Muscle layer of colon (tissue), 2 donors: ENCODE measurements around the gene MCUB.
"Not testable (repeated sequence)": the region's sequence is repeated elsewhere in the genome, so short reads cannot be mapped to it uniquely, and the experiment has no call there.

ENCODE experiments used
- H3K27ac ChIP-seq: one replicate; pipeline ENCODE4 v1.7.0; 2013; ENCODE audit warnings: low read depth, mild to moderate bottlenecking, low read length, moderate library complexity
- H3K27me3 ChIP-seq, 2 donors: one replicate each; pipeline ENCODE4 v1.7.0; 2013; ENCODE audit warnings: low read length in 2 of 2, mild to moderate bottlenecking in 2 of 2; ENCODE audit not compliant: insufficient read depth in 2 of 2, control insufficient read depth in 1 of 2
- H3K36me3 ChIP-seq: one replicate; pipeline ENCODE4 v1.7.0; 2013; ENCODE audit warnings: mild to moderate bottlenecking, low read length; ENCODE audit not compliant: insufficient read depth
- H3K4me1 ChIP-seq: one replicate; pipeline ENCODE4 v1.7.0; 2013; ENCODE audit warnings: mild to moderate bottlenecking, low read length; ENCODE audit not compliant: insufficient read depth
- H3K4me3 ChIP-seq, 2 donors: one replicate each; pipeline ENCODE4 v1.7.0; 2013; ENCODE audit warnings: low read length in 2 of 2, low read depth in 1 of 2, mild to moderate bottlenecking in 1 of 2, moderate library complexity in 1 of 2
- H3K9ac ChIP-seq: one replicate; pipeline ENCODE4 v1.7.0; 2013; ENCODE audit warnings: low read length
- H3K9me3 ChIP-seq: one replicate; pipeline ENCODE4 v1.7.0; 2013; ENCODE audit warnings: mild to moderate bottlenecking, low read length
- donor health status: abdominal sarcoma.
- donor health status: Adenocarcinoma of cecum.

MCUB gene

GRCh38 chr4:109558095-109558494 is 2.0 kb upstream of the MCUB start:
- not testable (repeated sequence) for H3K9ac ChIP-seq, H3K27me3 ChIP-seq, H3K27ac ChIP-seq, H3K4me1 ChIP-seq, H3K36me3 ChIP-seq, H3K4me3 ChIP-seq, H3K9me3 ChIP-seq

GRCh38 chr4:109559625-109559982 is 442 bp upstream of the MCUB start:
- no peaks in the 10 kb centered on the region for H3K27me3 ChIP-seq
- H3K36me3 ChIP-seq = no peaks in the 10 kb centered on the region
- H3K9me3 ChIP-seq = no peaks in the 10 kb centered on the region
- H3K9ac ChIP-seq = no peak overlapping the region
- H3K4me1 ChIP-seq = peaks cover 6% of the 10 kb centered on the region
- peak overlapping the region; percentile 32 for H3K27ac ChIP-seq
- H3K4me3 ChIP-seq = peak overlapping the region; percentile 70 to 71

- no peaks in the 10 kb centered on the region for H3K9me3 ChIP-seq
- H3K27me3 ChIP-seq = no peaks in the 10 kb centered on the region
- no peaks in the 10 kb centered on the region for H3K36me3 ChIP-seq
- H3K27ac ChIP-seq = peak overlapping the region; percentile 44
- peaks cover 6% of the 10 kb centered on the region for H3K4me1 ChIP-seq
- peak overlapping the region; percentile 22 for H3K9ac ChIP-seq
- H3K4me3 ChIP-seq = peak overlapping the region; percentile 70 to 71
Observed at GRCh38 chr4:109560687-109561461, 828 bp downstream of the MCUB start.

GRCh38 chr4:109562457-109563239 is 2.6 kb downstream of the MCUB start:
- peaks cover 6% of the 10 kb centered on the region for H3K4me1 ChIP-seq
- no peak overlapping the region for H3K9ac ChIP-seq
- H3K27me3 ChIP-seq = no peaks in the 10 kb centered on the region
- no peaks in the 10 kb centered on the region for H3K9me3 ChIP-seq
- H3K4me3 ChIP-seq = no peak overlapping the region
- H3K36me3 ChIP-seq = no peaks in the 10 kb centered on the region
- H3K27ac ChIP-seq = no peak overlapping the region

- H3K36me3 ChIP-seq = no peaks in the 10 kb centered on the region
- no peak overlapping the region for H3K27ac ChIP-seq
- no peaks in the 10 kb centered on the region for H3K4me1 ChIP-seq
- no peaks in the 10 kb centered on the region for H3K9me3 ChIP-seq
- no peak overlapping the region for H3K4me3 ChIP-seq
- H3K9ac ChIP-seq = no peak overlapping the region
- H3K27me3 ChIP-seq = no peaks in the 10 kb centered on the region
Observed at GRCh38 chr4:109571494-109571893, 11.4 kb downstream of the MCUB start.

GRCh38 chr4:109572154-109572553 is 12.1 kb downstream of the MCUB start:
- Histone ChIP-seq H3K9ac (no peak overlapping the region), H3K27me3 (no peaks in the 10 kb centered on the region), H3K36me3 (no peaks in the 10 kb centered on the region), H3K4me3 (no peak overlapping the region), H3K9me3 (no peaks in the 10 kb centered on the region), H3K4me1 (no peaks in the 10 kb centered on the region), H3K27ac (no peak overlapping the region)

- H3K36me3 ChIP-seq = no peaks in the 10 kb centered on the region
- no peaks in the 10 kb centered on the region for H3K4me1 ChIP-seq
- no peak overlapping the region for H3K27ac ChIP-seq
- H3K4me3 ChIP-seq = no peak overlapping the region
- no peaks in the 10 kb centered on the region for H3K27me3 ChIP-seq
- H3K9me3 ChIP-seq = no peaks in the 10 kb centered on the region
- no peak overlapping the region for H3K9ac ChIP-seq
Observed at GRCh38 chr4:109574443-109574850, 14.4 kb downstream of the MCUB start.

GRCh38 chr4:109574931-109575804 is 15.1 kb downstream of the MCUB start:
- H3K4me3 ChIP-seq = no peak overlapping the region
- no peaks in the 10 kb centered on the region for H3K27me3 ChIP-seq
- H3K9me3 ChIP-seq = no peaks in the 10 kb centered on the region
- H3K27ac ChIP-seq = no peak overlapping the region
- no peaks in the 10 kb centered on the region for H3K36me3 ChIP-seq
- H3K9ac ChIP-seq = no peak overlapping the region
- no peaks in the 10 kb centered on the region for H3K4me1 ChIP-seq

- H3K27ac ChIP-seq = no peak overlapping the region
- no peaks in the 10 kb centered on the region for H3K36me3 ChIP-seq
- no peaks in the 10 kb centered on the region for H3K27me3 ChIP-seq
- no peaks in the 10 kb centered on the region for H3K9me3 ChIP-seq
- no peak overlapping the region for H3K9ac ChIP-seq
- no peaks in the 10 kb centered on the region for H3K4me1 ChIP-seq
- H3K4me3 ChIP-seq = no peak overlapping the region
Observed at GRCh38 chr4:109576462-109576861, 16.4 kb downstream of the MCUB start.

GRCh38 chr4:109578846-109579245 is 18.8 kb downstream of the MCUB start:
- no peak overlapping the region for H3K9ac ChIP-seq

GRCh38 chr4:109579997-109580396 is 20.0 kb downstream of the MCUB start:
- H3K27me3 ChIP-seq, H3K36me3 ChIP-seq, H3K9ac ChIP-seq, H3K27ac ChIP-seq, H3K4me3 ChIP-seq, H3K9me3 ChIP-seq, H3K4me1 ChIP-seq: not testable (repeated sequence)

More at GRCh38 chr4:109578846-109579245, 18.8 kb downstream of the MCUB start:
- no peaks in the 10 kb centered on the region for H3K4me1 ChIP-seq
- no peaks in the 10 kb centered on the region for H3K36me3 ChIP-seq
- H3K9me3 ChIP-seq = no peaks in the 10 kb centered on the region
- H3K4me3 ChIP-seq = no peak overlapping the region
- H3K27me3 ChIP-seq = no peaks in the 10 kb centered on the region
- no peak overlapping the region for H3K27ac ChIP-seq
